HepG2 (cell line): ENCODE measurements around the gene MTA2. TPM values are rescaled to one million over a fixed set of nuclear protein-coding genes. Genes with fewer than 3 reads are reported as not detected.

ENCODE experiments used
- BRCA1 ChIP-seq: sonication (generic); formaldehyde crosslinking; IDR thresholded peaks from 2 replicates; pipeline ENCODE4 v1.4.0; 2020; ENCODE audit warnings: missing genetic modification reagents
- DMTF1 ChIP-seq: sonication (generic); formaldehyde crosslinking; IDR thresholded peaks from 2 replicates; pipeline ENCODE4 v1.4.0; 2020; ENCODE audit warnings: mild to moderate bottlenecking, missing genetic modification reagents
- FOXP1 ChIP-seq, 2 experiments: fragments of 450-650 bp in 1 of 2; IDR thresholded peaks; 2 replicates each; pipeline ENCODE4 v1.6.1; 2017 to 2018; ENCODE audit warnings: antibody characterized with exemption in 1 of 2
- PAXIP1 ChIP-seq: sonication (generic); formaldehyde crosslinking; conservative IDR thresholded peaks from 2 replicates; pipeline ENCODE4 v1.4.0; 2020; ENCODE audit warnings: mild to moderate bottlenecking, missing genetic modification reagents, moderate library complexity
- PPARG ChIP-seq: conservative IDR thresholded peaks from 2 replicates; pipeline ENCODE4 v1.6.1; 2016; ENCODE audit warnings: missing biosample characterization, missing genetic modification reagents
- REXO4 ChIP-seq: sonication (generic); formaldehyde crosslinking; IDR thresholded peaks from 2 replicates; pipeline ENCODE4 v1.8.0; 2022; ENCODE audit warnings: missing genetic modification reagents, mild to moderate bottlenecking, borderline replicate concordance
- SAFB2 ChIP-seq: sonication (generic); formaldehyde crosslinking; IDR thresholded peaks from 2 replicates; pipeline ENCODE4 v1.5.1; 2020; ENCODE audit warnings: missing genetic modification reagents, low read depth, mild to moderate bottlenecking, borderline replicate concordance
- SALL1 ChIP-seq: sonication (generic); formaldehyde crosslinking; IDR thresholded peaks from 2 replicates; pipeline ENCODE4 v1.8.0; 2022; ENCODE audit warnings: mild to moderate bottlenecking, missing genetic modification reagents
- TBP ChIP-seq: sonication (generic); formaldehyde crosslinking; IDR thresholded peaks from 2 replicates; pipeline ENCODE4 v1.5.0; 2020; ENCODE audit warnings: missing genetic modification reagents
- U2AF2 ChIP-seq: fragments of 200-400 bp; formaldehyde crosslinking; IDR thresholded peaks from 2 replicates; pipeline ENCODE4 v1.6.1; 2017; ENCODE audit warnings: low read depth, mild to moderate bottlenecking, low read length
- YEATS4 ChIP-seq: sonication (generic); formaldehyde crosslinking; IDR thresholded peaks from 2 replicates; pipeline ENCODE4 v1.4.0; 2020; ENCODE audit warnings: missing genetic modification reagents, borderline replicate concordance
- ZMYM2 ChIP-seq: sonication (generic); formaldehyde crosslinking; IDR thresholded peaks from 2 replicates; pipeline ENCODE4 v1.8.0; 2022; ENCODE audit warnings: mild to moderate bottlenecking, missing genetic modification reagents
- ZNF281 ChIP-seq: sonication (generic); formaldehyde crosslinking; IDR thresholded peaks from 2 replicates; pipeline ENCODE4 v1.4.0; 2020; ENCODE audit warnings: missing genetic modification reagents, borderline replicate concordance
- ZNF598 ChIP-seq: sonication (generic); formaldehyde crosslinking; IDR thresholded peaks from 2 replicates; pipeline ENCODE4 v1.5.1; 2020; ENCODE audit warnings: mild to moderate bottlenecking, missing genetic modification reagents, borderline replicate concordance
- ZNF670 ChIP-seq: sonication (generic); formaldehyde crosslinking; IDR thresholded peaks from 2 replicates; pipeline ENCODE4 v1.8.0; 2022; ENCODE audit warnings: mild to moderate bottlenecking, missing genetic modification reagents, borderline replicate concordance
- ZNF75D ChIP-seq: sonication (generic); formaldehyde crosslinking; IDR thresholded peaks from 2 replicates; pipeline ENCODE4 v1.8.1; 2023; ENCODE audit warnings: missing genetic modification reagents, mild to moderate bottlenecking, borderline replicate concordance
- polyA plus RNA-seq, 8 experiments: library from polyadenylated mRNA; depleted of rRNA in 3 of 8; stranded (reverse) in 7 of 8; unstranded in 1 of 8; fragments of >200 nt; fragmentation: Illumina TruSeq in 4 of 8; extraction: Trizol in 4 of 8; gene quantifications; 2 replicates each; pipeline versions ENCODE4 v1.2.1 to v1.2.3, GENCODE V29; 2011 to 2016; ENCODE audit warnings: low read depth in 4 of 8, missing spikeins in 1 of 8, mixed read lengths in 1 of 8; ENCODE audit not compliant: insufficient read depth in 1 of 8
- total RNA-seq, 5 experiments: library from RNA; depleted of rRNA; stranded (reverse); fragments of >200 nt; fragmentation: Illumina TruSeq; extraction: Trizol; gene quantifications; 2 replicates each; pipeline ENCODE4 v1.2.3, GENCODE V29; 2016; ENCODE audit warnings: low read depth in 1 of 5
- TF ChIP-seq, protein P1 (sequence below): sonication (generic); formaldehyde crosslinking; IDR thresholded peaks from 2 replicates; pipeline ENCODE4 v1.8.0; 2022; ENCODE audit warnings: mild to moderate bottlenecking, missing genetic modification reagents

MTA2 gene
- total and polyA plus RNA-seq, 2 of the 13 experiments (the other 11 are each of a cell fraction or from before 2014, with no cell fraction given), result 14.0 to 70.0 TPM

DNA sequence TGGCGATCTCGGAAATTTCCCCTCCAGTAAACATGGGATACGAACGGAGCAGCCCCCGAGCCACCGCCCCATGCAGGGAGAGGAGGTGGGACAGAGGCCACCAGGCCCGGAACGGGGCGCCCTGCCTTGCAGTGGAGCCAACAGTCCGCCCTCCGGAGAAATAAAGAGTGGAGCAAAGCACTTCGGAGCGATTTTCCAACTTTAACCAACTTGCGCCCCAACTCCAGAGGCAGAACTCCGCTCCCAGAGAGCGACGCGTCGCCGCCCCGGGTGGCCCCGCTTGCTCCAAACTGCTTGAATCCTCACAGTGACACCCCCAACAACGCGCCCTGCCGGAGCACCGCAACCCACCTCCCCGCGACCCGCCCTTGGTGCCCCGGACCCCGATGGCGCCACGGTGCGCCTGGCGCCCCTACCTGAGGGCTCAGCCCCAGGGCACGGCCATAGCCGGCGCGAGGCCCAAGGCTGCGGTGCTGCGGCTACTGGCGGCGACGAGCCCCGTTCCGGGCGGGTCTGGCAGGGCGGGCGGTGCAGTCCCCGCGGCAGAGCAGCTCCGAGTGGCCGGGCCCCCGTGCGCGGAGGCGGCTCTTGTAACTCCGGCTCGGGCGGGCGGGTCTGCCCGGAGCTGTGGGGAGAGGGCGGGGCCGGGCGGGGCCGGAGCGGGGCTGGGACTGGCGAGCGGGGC, 55.3 kb downstream of the MTA2 start, which contains the start of gene AHNAK (continued):
- TF ChIP-seq BRCA1 (CRISPR knock-in tag), result no peak
- TF ChIP-seq PPARG (CRISPR knock-in tag), result 0 out of 2 replicates have a peak, but pooled peaks have one; percentile 22
- TF ChIP-seq U2AF2, result no peak
- no peak for TF ChIP-seq FOXP1 (IDR thresholded peaks at IDR 0.05)
- no peak for TF ChIP-seq FOXP1 (CRISPR knock-in tag; IDR thresholded peaks at IDR 0.05)
- TF ChIP-seq SALL1, result peak; percentile 55; the same call in 1 of the 2 replicates
- no peak for TF ChIP-seq ZNF281 (CRISPR knock-in tag)
- no peak for TF ChIP-seq DMTF1 (CRISPR knock-in tag)
- no peak for TF ChIP-seq REXO4 (CRISPR knock-in tag)
- no peak for TF ChIP-seq ZNF670 (CRISPR knock-in tag)
- TF ChIP-seq TBP (CRISPR knock-in tag), result no peak
- TF ChIP-seq YEATS4, result no peak; the same call in 1 of the 2 replicates
- TF ChIP-seq PAXIP1, result no peak
- no peak for TF ChIP-seq ZNF598 (CRISPR knock-in tag)
- no peak for TF ChIP-seq ZMYM2 (CRISPR knock-in tag)
- no peak for TF ChIP-seq SAFB2
- TF ChIP-seq ZNF75D (CRISPR knock-in tag), result no peak
- TF ChIP-seq, protein P1, sequence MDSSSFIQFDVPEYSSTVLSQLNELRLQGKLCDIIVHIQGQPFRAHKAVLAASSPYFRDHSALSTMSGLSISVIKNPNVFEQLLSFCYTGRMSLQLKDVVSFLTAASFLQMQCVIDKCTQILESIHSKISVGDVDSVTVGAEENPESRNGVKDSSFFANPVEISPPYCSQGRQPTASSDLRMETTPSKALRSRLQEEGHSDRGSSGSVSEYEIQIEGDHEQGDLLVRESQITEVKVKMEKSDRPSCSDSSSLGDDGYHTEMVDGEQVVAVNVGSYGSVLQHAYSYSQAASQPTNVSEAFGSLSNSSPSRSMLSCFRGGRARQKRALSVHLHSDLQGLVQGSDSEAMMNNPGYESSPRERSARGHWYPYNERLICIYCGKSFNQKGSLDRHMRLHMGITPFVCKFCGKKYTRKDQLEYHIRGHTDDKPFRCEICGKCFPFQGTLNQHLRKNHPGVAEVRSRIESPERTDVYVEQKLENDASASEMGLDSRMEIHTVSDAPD (CRISPR knock-in tag), result no peak
